Activated CD4-positive, alpha-beta T cell treated with anti-CD3 and anti-CD28 coated beads, Interleukin-2, Interleukin-6, amounts not matched to agents 100 ng/mL and 50 ng/mL, durations not matched to agents 16 hours and 8 hours (primary cell): ENCODE results near the gene FAM9C.
A peak's percentile ranks its signal among the peaks of the same experiment; 100 is the strongest.
"Not testable (repeated sequence)": the region's sequence is repeated elsewhere in the genome, so short reads cannot be mapped to it uniquely, and the experiment has no call there.

Experiments
- DNase-seq: peaks from one replicate; pipeline ENCODE4 v3.0.0-alpha.2; 2020

FAM9C gene

DNA sequence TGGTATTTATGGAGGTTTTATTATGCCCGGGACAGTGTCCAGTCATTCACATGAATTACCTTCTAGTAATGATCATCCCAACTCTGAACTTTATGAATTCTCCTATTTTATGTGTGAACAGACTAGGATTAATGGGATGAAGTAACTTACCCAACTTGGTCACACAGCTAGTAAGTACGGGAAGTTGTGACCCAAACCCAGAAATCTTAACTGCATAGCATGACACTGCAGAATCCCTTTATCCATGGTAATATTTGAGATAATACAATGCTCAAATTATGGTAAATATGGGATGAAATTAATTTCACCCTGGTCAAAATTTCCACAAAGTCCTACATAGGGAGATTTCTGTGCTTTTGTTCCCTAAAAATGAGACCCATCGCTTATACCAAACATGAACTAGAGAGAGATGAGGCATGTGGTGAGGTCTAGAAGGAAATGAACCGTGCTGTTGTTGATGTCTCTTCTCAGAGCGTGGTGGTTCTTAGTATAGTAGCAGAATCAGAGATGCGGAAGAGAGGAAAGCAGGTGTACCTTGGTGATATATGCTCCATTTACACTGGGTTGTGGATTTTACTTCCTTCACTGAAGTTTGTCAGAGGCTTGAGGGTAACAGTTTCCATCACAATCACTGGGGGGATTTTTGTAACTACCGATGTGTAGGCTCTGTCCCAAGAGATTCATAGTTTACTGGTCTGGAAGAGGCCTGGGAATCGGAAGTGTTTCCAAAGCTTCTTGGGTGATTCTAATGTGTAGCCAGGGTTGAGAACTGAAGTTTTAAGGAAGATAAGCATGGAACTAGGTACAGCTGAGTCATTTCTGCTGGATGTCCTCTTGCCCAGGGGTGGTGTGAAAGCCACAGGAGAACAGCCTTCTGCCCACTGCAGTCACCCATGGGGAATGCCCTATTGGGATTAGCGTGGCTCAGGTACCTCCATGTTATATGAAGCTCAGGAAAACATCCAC is 30.2 kb upstream of the FAM9C start:
- DNase-seq = no peak

DNA sequence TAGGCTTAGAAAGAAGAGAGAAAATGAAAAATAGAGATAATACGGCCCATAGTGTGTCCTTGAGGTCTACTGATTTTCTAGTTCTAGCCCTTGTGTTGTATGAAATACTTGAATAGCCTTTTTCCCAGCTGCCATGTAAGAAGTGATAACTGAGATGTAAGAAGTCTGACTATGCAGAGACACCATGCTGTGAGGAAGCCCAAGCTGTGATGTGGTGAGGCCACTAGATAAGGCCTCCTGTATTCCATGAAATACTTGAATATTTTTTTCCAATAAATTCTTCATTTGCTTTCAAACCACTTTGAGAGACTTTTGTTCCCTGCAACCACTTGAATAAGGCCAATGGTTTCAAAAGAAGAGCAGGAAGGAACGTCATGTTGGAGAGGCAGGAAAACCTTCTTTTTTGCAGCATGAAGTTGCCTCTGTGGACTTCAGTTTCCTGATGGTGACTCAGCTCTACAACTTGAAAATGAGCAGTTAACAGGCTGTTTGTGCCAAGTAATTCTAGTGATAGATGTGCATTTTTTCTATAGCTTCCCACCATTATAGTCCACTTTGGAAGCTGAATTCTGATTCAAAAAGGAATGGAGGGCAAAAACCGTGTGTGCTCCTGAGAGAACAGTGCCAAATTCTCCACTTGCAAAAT is 25.5 kb upstream of the FAM9C start:
- no peak for DNase-seq

DNA sequence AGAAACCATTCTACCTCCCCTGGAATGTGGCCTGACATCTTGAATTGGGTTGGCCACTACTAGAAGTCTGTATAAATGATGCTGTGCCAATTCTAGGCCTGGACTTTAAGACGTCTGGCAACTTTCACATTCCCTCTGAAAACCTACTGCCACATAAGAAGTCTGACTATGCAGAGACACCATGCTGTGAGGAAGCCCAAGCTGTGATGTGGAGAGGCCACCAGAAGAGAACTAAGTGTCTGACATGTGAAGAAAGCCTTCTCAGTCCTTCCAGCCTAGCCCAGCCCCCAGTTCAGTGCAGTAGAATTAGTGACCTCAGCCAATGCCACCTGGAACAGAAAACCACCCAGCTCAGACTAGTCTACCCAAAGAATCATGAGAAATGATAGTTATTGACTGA is 24.2 kb upstream of the FAM9C start:
- DNase-seq = no peak

DNA sequence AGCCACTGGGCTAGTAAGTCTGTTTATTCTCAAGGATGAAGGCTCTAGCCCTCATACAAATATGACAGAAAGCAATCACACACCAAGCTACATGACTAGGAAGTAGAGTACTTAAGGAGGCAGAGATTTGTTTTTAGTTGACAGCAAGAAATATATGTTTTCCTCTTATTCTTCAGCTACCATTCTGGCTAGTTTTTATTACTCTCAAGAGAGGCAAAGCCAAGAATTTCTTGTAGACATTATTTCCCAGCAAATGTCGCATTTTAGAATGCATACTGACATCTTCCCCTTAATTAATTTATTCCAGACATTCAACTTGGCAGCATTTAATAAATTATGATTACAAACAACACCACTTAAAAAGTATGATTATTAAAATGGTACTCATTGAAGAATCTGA is 23.4 kb upstream of the FAM9C start:
- DNase-seq = no peak

DNA sequence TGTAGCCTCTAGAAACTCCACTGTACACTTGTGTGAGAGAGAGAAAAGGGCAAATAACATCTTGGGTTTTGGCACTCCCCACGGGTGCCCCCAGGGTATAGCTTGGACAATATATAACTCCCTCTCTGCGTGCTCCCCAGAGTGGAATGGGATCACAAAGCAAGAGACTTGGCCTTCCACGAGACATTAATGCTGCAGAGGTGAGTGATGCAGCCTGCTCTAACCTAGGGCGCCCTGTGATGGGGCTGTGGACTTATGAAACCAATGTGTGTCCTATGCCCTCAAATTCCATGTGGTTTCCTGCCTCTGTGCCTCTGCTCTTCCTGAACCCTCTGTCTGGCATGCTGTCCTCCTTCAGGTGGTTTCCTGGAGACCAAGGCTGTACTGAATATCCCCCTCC is 22.0 kb upstream of the FAM9C start:
- DNase-seq = no peak

DNA sequence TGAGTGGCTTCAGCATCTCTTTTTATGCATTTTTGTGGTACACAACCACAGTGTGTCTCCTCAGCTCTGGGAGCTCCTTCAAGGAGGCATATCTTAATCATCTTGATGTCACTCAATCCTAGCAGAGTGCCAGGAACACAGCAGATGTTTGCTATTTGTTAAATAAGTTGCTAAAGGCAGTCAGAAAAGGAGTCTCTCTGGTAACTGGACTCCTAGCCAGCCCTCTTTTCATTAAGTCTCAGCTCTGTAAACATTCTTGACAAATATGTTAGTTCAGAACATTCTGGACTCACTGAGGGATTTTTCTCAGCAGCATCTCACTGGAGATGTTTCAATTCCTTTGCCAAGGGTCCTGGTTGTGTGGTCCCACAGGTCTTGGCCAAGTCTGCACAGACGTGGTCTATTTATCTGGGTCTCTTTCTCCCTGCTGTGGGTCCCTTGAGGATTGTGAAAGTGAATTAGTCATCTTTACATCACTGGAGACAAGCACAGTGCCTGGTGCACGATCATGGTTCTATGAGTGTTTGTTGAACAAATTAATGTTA is 20.3 kb upstream of the FAM9C start:
- no peak for DNase-seq

DNA sequence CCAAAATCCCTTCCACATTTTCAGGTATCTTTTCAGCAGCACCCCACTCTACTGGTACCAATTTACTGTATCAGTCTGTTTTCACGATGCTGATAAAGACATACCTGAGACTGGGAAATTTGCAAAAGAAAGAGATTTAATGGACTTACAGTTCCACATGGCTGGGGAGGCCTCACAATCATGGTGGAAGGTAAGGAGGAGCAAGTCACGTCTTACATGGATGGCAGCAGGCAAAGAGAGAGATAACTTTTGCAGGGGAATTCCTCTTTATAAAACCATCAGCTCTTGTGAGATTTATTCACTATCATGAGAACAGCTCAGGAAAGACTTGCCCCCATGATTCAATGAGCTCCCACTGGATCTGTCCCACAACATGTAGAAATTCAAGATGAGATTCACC is 18.7 kb upstream of the FAM9C start:
- not testable (repeated sequence) for DNase-seq

DNA sequence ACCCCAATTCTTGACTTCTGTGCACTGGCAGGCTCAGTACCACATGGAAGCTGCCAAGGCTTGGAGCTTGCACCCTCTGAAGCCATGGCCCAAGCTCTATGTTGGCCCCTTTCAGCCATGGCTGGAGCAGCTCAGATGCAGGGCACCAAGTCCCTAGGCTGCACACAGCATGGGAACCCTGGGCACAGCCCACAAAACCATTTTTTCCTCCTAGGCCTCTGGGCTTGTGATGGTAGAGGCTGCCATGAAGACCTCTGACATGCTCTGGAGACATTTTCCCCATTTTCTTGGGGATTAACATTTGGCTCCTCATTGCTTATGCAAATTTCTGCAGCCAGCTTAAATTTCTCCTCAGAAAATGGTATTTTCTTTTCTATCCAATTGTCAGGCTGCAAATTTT is 17.9 kb upstream of the FAM9C start:
- DNase-seq = not testable (repeated sequence)

DNA sequence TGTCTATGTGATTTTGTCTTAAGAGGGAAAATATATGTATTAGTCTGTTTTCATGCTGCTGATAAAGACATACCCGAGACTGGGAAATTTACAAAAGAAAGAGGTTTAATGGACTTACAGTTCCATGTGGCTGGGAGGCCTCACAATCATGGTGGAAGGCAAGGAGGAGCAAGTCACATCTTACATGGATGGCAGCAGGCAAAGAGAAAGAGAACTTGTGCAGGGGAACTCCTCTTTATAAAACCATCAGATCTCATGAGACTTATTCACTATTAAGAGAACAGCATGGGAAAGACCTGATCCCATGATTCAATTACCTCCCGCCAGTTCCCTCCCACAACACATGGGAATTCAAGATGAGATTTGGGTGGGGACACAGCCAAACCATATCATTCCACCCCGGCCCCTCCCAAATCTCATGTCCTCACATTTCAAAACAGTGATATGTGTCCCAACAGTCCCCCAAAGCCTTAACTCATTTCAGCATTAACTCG is 16.8 kb upstream of the FAM9C start:
- DNase-seq = not testable (repeated sequence)

DNA sequence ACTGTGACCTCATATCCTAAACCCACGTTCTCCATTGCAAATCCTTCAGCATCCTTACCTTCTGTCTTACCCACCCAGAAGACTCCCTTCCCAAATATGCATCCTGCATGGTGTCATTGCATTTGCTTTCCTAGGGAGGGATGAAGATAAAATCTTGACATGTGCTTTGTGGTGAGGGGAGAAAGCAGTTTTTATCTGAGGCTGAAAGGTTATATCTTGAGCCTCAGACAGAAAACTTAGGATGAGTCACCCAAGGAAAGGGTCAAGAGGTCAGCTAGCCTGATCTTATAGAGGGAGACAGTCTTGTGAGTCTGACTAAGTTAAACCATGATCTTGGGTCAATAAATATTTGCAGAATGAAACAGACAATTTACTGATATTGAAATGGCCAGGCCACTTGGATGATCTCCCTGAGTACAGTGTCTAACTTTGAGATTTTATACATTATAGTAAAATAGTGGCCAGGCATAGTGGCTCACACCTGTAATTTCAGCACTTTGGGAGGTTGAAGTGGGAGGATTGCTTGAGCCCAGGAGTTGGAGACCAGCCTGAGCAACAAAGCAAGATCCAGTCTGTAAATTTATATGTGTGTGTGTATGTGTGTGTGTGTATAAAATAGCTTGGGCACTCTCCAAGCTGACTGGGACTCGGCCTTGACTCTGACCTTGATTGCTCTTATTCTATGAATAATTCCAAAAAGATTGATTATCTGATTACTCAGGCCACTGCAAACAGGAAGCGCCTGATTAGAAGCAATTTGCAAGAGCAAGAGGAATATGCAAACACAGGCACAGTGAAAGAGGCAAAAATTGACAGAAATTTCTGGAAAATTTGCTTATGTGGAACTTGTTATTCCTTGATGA is 15.4 kb upstream of the FAM9C start:
- DNase-seq = no peak

DNA sequence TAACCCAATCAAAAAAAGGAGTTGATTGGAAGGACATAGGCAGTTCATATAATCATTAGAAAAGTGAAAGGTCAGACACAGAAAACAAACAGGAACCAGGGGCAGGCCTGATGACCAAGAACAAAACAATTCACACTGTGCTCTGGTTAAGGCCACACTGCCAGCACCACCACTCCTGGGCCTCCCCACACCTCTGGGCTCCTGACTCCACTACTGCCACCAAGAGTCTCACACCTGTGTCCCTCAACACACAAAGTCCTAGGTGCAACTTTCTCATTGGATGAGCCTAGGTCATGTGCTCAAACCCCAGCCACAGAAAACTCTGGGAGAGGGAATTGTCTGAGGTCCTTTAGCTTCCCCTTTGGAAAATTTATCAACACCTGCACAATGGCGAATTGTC is 11.1 kb upstream of the FAM9C start:
- DNase-seq = no peak

DNA sequence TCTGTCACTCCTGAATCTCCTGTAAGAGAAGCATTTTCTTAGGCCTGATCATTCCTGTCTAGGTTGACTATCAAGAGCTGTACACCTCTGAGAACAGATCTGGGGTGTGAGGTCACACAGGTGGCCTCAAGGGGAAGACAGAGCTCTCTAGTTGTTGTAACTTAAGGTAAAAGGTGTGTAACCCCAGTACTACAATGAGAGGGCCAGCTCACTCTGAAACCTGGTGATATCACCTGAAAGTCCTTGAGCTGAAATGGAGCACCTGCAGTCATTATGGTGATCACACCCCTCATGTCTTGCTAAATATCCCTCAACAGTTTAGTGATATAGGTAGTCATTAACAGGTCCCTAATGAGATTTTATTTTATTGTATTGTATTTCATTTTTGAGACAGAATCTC is 8.8 kb upstream of the FAM9C start:
- DNase-seq = no peak

DNA sequence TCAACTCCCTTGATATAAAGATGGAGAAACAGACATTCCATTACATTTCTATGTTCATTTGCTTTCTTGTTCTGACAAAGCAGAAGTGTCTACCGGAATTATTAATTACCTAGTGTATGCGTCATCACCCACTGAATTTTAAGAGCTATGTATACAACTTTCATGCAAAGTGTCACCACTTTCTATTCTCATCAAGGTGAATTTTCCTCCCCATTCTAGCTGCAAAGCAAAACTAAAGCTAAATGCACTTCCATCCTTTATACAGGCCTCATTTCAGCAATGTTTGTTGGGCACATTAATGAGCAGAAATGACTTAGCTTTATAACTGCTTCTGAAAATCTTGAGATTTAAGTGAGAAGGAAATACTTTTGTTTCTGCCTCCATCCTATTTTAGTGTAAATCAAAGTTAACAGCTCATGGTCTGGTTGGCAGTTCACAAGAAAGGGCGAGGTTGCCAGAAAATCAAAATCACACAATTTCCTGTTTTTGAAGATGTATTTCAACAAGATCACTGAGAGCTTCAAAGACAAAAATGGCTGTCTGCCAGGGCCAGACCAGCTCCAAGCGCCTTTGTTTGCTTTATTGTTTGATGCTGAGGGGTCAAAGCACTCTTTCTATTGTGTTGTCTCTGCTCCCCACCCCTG is 7.2 kb upstream of the FAM9C start:
- peak; percentile 46 for DNase-seq

DNA sequence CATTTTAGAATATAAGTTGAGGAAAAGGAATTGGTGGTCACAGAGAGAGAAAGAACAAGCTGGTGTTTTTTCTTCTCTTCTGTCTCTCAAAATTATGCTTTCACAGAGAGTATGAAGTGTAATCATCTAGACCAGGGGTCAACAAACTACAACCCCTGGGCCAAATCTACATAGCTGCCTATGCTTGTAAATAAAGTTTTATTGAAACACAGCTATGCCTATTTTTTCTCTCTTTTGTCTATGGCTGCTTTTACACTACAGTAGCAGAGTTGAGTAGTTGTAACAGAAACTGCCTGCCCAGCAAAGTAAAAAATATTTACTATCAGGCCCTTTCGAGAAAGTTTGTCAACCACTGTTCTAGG is 6.7 kb upstream of the FAM9C start:
- no peak for DNase-seq

DNA sequence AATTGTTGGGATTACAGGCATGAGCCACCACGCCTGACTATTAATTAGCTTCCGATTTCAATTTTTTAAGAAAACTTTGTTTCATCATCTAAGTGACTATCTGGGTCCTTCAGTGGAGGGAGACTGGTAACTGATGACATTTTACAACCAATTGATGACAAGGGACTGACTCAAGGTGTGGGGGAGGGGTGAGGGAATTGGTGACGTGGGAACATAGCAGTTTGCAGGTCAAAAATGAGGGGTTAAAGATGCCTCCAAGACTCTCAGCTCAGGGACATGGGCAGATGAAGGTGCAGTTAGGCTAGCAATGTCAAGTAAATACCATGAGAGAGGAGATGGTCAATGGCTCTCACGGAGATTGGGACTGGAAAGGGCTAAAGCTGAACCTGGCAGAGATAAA is 5.7 kb upstream of the FAM9C start:
- DNase-seq = no peak

DNA sequence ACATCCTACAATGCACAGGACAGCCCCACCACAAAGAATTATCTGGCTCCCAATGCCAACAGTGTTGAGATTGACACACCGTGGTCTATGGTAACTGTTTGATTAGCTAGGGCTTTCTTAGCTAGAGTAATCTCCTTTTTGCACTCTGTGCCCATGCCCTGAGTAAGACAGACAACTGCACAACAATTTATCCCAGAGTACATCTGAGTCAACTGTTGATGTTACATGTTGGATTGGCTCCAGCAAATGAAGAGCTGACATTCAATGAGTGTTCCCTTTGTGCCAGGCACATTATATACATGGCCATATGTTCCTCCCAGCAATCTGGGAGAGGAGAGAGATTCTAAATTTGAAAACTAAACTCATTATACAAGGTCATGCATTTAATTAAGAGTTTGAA is 3.9 kb upstream of the FAM9C start:
- no peak for DNase-seq

DNA sequence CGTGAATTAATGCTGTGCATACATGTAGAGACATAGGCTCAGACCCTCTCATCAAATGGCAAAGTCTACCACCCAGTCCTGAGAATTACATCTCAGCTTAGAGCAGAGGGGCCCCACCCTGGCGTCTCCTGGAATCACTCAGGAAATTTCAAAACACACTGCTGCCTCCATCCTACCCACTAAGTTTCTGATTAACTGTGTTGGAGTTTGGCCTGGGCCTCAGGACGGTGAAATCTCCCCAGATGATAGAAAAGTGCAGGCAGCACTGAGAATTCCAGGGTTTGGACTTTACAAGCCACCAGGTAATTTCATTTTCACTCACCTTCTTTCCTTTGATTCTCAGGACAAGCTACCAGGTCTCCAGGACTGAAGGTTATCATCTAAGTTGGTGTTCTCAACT is 3.3 kb upstream of the FAM9C start:
- DNase-seq = no peak

DNA sequence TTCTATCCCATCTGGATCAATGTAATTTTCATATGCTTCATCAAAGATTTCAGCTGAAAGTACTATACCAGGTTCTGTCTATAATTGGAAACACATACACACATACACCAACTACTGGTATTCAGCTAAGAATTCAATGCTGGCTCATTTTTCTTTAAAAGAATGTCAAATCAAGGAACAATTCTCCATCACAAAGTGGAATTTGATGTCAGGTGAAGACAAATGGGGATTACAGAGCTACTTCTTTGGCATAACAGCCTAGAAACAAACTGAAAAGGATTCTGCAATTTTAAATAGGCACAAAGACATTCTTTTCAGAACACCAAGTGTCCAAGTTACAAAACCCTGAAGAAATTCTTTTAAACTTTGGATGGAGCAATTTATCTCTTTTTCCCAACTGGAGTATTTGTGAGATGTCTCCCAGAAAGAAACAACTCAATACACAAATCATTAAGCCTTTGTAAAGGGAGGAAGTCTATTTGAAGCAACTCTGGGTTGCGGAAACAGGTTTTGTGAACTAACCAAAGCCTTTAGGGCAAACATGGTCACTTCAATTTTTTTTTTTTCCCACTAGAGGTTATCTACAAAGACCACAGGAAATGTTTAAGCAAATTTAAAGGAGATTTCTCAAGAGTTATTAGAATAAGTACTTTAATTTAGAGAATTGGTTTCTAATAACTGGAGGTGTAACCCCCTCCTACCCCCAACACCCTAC is 1.9 kb upstream of the FAM9C start:
- DNase-seq = no peak

DNA sequence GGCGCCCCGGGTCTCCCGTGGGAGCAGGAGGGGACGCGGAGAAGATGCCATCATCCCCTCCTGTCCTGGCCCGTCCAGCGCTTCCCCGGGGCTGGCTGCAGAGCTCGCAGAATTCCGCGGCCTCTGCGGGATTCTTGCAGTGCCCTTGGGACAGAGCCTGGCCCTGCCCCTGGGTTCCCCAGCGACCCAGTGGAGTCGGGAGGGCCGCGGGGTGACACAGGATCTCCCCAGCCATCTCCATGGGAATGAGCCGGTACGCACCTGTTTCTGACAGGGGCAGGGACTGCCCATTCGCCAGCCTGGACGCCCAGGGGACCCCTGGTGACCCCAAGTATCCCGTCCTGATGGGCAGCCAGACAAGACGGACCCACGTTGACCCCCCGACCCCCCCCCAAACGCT is 482 bp downstream of the FAM9C start:
- DNase-seq = no peak

DNA sequence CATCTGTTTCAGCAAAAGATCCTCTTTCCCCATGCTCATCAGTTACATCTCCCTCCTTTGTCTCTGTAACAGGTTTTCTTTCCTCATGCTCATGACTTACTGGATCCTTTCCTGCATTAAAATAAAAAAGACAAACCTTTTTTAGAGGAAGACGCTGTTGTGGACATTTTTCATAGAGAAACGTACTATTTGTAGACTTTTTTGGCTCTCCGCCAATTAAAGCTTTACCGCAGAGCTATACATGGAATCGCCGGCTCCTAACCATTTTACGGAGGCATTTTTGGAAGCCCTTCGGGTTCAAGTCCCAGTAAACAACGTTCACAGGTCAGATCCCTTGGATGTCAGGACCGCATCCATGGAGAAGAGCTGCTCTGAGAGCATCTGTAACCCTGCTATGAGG is 1.3 kb downstream of the FAM9C start:
- DNase-seq = no peak

DNA sequence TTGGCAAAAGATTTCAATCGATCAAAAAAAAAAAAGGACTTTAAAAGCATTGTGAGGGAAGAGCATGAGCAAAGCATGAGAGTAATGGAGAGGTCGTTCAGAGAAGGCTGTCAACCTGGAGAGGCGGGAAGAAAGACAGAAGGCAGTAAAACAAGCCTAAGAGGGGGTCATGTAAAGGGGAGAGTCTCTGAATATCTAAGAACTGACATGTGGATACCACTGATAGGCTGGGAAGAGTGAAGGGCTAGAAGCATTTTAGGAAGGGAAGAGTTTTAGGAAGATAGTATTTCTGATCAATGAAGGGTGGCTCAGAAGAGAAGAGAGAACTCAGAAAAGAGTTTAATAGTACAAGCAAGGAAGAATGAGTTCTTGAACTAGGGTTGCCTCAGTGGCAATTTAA is 7.5 kb downstream of the FAM9C start:
- no peak for DNase-seq

DNA sequence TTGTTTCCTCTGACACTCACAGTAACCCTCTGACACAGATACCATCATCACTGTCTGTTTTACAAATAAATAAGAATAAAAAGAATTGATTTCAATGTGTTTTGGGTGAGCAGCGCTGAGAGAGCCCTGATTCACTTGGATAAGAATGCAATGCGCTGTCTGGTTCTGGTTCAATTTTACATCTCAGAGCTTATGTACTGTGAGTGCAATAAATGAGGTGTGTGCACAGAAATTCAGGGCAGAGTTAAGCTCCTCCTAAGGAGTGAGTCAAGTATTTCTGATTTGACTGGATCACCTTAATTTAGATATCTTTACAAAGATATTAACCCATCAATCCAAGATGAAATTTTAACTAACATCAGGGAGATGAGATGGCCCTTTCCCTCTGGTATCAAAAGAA is 11.2 kb downstream of the FAM9C start:
- no peak for DNase-seq
